Choroid plexus epithelial cell (primary cell): ENCODE results near the gene KANSL3.

Source experiments
- DNase-seq: peaks from one replicate; pipeline ENCODE4 v3.0.0-alpha.2; 2010; ENCODE audit warnings: low read depth
- H3K4me3 ChIP-seq: 2 replicates; pipeline ENCODE4 v1.5.1; 2011; ENCODE audit warnings: low read depth, mild to moderate bottlenecking, control low read depth, low read length, moderate library complexity
- CTCF ChIP-seq: conservative IDR thresholded peaks from 2 replicates; pipeline ENCODE4 v1.5.1; 2011; ENCODE audit warnings: low read depth, mild to moderate bottlenecking, control low read depth, inconsistent platforms, low read length, moderate library complexity

Gene KANSL3

GRCh38 chr2:96594282-96594681 lies 43.8 kb downstream of the KANSL3 start:
- H3K4me3 ChIP-seq = no peak overlapping the region
- no peak for TF ChIP-seq CTCF
- DNase-seq = no peak

GRCh38 chr2:96591494-96591893 lies 46.6 kb downstream of the KANSL3 start:
- DNase-seq = no peak
- H3K4me3 ChIP-seq = no peak overlapping the region
- TF ChIP-seq CTCF = no peak

GRCh38 chr2:96591054-96591453 lies 47.1 kb downstream of the KANSL3 start:
- H3K4me3 ChIP-seq = no peak overlapping the region
- no peak for TF ChIP-seq CTCF
- DNase-seq = peak; percentile 21

- no peak overlapping the region for H3K4me3 ChIP-seq
- TF ChIP-seq CTCF = no peak
- DNase-seq = no peak
Measured at GRCh38 chr2:96587843-96588242, 50.3 kb downstream of the KANSL3 start.

- TF ChIP-seq CTCF = no peak
- no peak overlapping the region for H3K4me3 ChIP-seq
- peak; percentile 24 for DNase-seq
Measured at GRCh38 chr2:96584017-96584416, 54.1 kb downstream of the KANSL3 start.

- peak; percentile 9 for TF ChIP-seq CTCF
Measured at GRCh38 chr2:96580771-96581170, 57.3 kb downstream of the KANSL3 start.

GRCh38 chr2:96579422-96579821 lies 58.7 kb downstream of the KANSL3 start:
- TF ChIP-seq CTCF = no peak
- no peak for DNase-seq
- no peak overlapping the region for H3K4me3 ChIP-seq

More at GRCh38 chr2:96580771-96581170, 57.3 kb downstream of the KANSL3 start:
- peak; percentile 28 for DNase-seq
- no peak overlapping the region for H3K4me3 ChIP-seq
